Caki2 (cell line): ENCODE results near the gene BHLHE40. TPM values are rescaled to one million over a fixed set of nuclear protein-coding genes. Genes with fewer than 3 reads are reported as not detected.

Source experiments
- DNase-seq: peaks from one replicate; pipeline ENCODE4 v3.0.0-alpha.2; 2015; ENCODE audit warnings: low read depth
- in situ Hi-C: cut with HindIII; loops from 2 replicates; pipeline ENCODE4 v1.10.0; 2016; ENCODE audit warnings: low sequenced_read_pairs, low pct_unique_long_range_greater_than_20kb, mixed read lengths
- total RNA-seq: library from RNA; depleted of rRNA; stranded (reverse); fragments of >200 nt; shearing (Covaris generic); gene quantifications from 2 replicates; pipeline ENCODE4 v1.2.3, GENCODE V29; 2014; ENCODE audit warnings: low replicate concordance

BHLHE40 gene
- total RNA-seq, 1 experiment from 2014 or later, result 49.9 TPM

DNA sequence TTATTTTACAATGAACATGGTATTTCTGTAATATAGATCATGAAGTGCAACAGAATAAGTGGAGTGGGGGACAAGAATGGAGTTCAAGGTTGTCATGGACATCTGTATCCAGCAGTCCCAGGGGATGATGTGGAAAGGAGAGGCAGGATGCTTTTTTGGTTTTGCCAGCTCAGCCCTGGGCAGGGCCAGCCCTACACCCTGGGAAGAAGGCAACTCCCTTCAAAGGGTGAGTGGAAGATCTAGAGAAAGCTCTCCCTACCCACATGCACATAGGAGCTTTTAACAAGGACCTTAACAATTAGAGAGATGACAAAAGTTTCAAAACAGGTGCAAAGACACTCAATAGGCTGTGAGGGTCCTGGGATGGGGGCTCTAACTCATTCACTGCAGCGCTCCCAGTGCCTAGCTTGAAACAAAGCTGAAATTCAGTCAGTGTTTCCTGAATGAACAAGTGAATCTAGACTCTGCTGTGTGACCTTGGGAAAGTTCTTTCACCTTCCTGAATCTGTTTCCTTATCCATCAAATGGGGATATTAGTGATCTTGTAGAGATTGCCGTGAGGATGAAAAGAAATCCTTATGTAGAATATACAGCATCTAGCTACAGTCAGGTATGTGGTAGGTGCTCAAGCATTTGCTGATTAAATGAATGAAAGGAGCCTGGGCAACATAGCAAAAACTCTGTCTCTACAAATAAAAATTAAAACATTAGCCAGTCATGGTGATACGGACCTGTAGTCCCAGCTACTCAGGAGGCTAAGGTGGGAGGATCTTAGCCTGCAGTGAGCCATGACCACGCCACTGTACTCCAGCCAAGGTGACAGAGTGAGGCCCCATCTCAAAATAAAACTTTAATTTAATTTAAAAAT is 14.3 kb downstream of the BHLHE40 start:
- in situ Hi-C loops, result no loop called here

GRCh38 chr3:4994144-4994730 is 15.0 kb downstream of the BHLHE40 start:
- no peak for DNase-seq
- in situ Hi-C loops, result no loop called here

More for the DNA sequence above, 14.3 kb downstream of the BHLHE40 start:
- DNase-seq, result peak; percentile 52

DNA sequence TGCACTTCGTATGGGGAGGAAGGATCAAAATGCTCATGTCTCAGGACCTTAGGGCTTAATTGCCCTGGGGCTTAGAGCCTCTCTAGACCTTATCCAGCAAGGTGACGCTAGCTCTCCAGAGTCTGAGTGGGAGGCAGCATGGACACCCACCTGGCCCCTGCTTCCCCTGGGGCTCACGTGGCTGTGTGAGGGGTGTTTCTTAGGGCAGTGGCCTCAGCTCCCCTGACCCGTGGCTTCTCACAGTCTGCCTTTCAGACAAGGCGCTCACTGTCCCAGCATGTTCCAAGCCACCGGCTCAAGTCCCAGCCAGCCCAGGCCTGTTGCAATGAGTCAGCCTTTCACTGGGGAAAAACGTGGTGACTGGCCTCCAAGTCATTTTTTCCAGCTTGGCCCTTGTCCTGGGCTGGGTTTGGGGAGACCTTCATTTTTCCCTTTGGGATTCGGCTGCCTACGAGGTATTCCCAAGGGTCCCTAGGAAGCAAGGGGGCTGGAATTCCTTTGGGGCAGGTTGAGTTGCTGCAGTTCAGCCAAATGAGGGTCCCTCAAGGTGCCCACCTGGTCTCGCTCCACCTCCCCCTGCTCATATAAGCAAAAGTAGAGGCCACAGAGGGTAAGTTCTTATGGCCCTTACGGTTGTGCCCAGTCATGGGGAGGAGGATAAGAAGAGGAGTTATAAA is 15.7 kb downstream of the BHLHE40 start:
- in situ Hi-C loops, result no loop called here

GRCh38 chr3:4995500-4996053 is 16.3 kb downstream of the BHLHE40 start:
- in situ Hi-C loops, result no loop called here

More for the DNA sequence above, 15.7 kb downstream of the BHLHE40 start:
- DNase-seq, result peak; percentile 95

GRCh38 chr3:4996223-4996765 is 17.1 kb downstream of the BHLHE40 start:
- in situ Hi-C loops, result no loop called here

More at GRCh38 chr3:4995500-4996053, 16.3 kb downstream of the BHLHE40 start:
- DNase-seq, result peak; percentile 91

DNA sequence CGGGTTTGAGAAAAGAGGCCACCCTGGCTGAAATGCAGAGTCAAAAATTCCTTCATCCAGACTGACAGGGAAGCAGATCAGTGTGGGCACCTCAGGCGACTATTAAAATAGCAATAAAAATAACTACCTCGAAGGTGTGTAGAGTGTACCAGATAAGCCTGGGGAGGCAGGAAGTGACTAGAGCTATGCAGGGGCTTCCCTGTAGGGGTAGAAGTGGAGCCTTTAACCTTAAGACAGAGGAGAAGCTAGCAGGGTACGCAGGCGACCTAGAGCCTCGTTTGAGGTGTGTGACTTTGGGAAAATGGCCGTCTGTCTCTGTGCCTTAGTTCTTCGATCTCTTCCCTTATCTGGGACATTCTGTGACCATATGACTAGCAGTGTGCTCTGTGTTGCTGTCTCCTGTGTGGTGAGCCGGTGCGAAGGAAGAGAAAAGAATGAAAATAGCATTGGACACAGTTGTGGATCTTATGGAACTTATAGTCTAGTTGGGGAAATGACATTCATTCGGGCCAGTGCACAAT is 17.6 kb downstream of the BHLHE40 start:
- in situ Hi-C loops, result no loop called here
- no peak for DNase-seq

More at GRCh38 chr3:4996223-4996765, 17.1 kb downstream of the BHLHE40 start:
- no peak for DNase-seq

DNA sequence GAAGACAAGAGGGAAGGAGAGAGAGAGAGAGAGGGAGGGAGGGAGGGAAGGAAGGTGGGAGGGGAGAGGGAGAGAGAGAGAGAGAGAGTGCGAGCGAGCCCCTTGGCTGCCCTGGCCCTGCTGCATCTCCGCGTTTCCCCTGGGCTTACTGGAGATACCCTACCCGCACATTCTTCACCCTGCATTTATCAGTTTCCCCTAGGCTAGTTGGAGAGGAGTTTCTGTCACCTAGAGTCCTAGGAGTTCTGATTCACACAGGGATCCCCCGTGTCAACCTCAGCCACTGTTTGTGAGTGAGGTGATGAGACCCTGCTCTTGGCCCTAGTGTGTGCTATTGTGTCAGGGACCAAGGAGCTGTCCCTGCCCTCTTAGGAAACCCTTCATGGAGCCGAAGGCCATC is 18.7 kb downstream of the BHLHE40 start:
- in situ Hi-C loops, result no loop called here
- DNase-seq, result no peak

DNA sequence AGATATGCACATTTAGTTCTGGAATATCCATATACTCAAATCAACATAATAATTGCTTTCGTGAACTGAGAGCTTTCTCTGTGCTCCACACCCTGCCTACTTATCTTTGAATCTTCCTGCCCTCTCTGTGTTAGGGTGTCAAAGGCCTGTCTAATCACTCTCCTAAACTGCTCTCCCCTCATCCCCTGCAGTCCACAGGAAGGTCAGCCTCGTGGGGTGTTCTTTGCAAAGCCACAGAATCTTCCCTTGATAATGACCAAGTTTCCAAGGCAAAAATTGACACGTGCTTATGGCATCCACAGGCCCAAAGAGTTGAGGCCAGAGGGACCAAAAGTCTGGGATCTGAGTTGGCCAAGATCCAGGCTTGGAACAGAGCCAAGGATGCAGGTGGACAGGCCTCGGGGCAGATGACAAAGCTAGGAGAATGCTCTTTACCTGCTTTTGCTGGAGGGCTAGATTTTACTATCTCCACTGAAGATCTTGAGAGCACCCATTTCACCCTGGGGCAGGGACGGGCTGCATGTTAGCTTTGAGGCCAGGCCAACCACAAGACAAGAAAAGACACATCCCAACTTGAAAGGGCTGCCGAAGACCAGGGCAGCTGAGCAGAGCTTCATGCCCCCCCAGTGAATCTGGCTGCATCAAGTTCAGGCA is 20.4 kb downstream of the BHLHE40 start:
- in situ Hi-C loops, result no loop called here
- no peak for DNase-seq

- in situ Hi-C loops, result no loop called here
- no peak for DNase-seq
Observed at GRCh38 chr3:5001135-5001534, 21.9 kb downstream of the BHLHE40 start.

DNA sequence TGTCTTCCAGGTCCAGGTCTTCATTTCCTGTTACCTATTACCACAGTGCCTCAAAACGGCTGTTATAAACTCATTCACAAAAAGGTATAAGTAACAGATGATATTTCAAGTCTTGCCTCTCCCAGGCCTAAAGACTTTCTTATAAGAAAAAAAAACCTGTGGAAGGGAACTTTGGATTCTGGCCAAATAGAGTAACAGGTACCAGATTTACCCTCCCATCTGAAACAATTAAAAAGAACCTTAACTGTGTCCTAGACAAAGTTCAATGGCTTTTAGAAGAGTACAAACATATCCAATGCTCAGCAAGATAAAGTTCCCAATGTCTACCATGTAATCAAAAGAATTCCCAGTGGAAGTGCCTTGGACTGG is 22.6 kb downstream of the BHLHE40 start:
- in situ Hi-C loops, result no loop called here
- DNase-seq, result no peak

- no peak for DNase-seq
- in situ Hi-C loops, result no loop called here
Observed at GRCh38 chr3:5002174-5002870, 23.1 kb downstream of the BHLHE40 start.

GRCh38 chr3:5002871-5003247 is 23.6 kb downstream of the BHLHE40 start:
- in situ Hi-C loops, result no loop called here
- DNase-seq, result no peak

DNA sequence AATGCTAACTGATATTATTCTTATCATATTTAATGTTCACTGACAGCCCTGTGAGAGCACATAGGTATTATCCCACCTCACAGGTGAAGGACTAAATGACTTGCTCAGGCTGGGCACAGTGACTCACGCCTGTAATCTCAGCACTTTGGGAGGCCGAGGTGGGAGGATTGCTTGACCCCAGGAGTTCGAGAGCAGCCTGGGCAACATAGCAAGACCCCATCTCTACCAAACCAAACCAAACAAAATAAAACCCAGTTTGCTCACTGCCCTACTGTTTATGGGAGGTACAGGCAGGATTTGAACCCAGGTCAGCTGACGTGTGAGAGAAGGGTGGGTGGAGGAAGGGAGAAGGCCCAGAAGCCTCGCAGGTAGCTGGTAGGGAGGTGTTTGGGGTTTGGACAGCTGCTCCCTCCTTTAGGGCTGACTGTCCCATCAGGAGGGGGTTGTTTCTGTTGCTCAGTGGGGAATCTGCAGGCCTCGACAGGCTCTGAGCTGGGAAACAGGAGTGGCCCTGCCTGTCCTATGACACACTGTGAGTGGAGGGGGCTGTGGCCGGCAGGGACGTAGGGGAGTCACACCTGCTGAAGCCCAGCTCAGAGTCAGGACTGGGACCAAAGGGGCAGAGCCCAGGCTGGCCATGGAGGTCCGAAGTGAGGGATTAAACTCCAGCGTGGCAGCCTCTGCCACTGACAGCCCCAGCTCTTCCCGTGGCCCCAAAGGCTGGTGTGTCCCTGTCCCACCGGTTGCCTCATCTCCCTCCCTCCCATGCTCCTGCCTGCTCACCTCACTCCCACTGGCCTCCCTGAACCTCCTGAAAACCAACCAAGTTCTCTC is 25.3 kb downstream of the BHLHE40 start:
- no peak for DNase-seq
- in situ Hi-C loops, result no loop called here

DNA sequence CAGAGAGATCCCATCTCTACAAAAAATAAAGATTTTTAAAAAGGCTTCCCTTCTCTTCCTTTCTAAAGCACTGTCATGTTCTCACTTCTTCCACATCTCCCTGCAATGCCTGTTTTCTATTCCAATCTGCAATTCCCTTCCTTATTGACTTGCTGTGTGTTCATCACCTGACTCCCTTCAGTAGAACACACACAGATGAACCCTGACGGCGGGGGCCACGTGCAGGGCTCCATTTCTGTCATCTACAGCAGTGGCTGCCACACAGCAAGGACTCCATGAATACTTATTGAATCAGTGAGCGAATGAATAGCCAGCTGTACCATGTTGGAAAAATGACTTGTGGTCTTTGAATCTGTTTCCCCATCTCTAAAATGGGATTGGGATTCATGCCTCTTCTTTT is 26.1 kb downstream of the BHLHE40 start:
- DNase-seq, result no peak
- in situ Hi-C loops, result no loop called here

- DNase-seq, result peak; percentile 39
- in situ Hi-C loops, result no loop called here
Observed at GRCh38 chr3:5006755-5007202, 27.5 kb downstream of the BHLHE40 start.

DNA sequence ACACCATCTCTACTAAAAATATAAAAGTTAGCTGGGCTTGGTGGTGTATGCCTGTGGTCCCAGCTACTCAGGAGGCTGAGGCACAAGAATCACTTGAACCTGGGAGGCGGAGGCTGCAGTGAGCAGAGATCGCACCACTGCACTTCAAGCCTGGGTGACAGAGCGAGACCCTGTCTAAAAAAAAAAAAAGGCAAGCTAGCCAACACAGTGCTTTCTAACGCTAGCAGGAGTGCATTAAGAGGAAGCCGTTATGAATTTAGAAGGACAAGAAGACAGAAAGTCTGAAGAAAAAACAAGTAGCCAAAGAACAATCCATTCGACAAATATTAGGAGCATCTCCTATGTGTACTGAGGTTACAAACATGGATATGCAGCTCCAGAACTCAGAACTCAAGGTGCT is 28.6 kb downstream of the BHLHE40 start:
- in situ Hi-C loops, result no loop called here
- no peak for DNase-seq
